NOMO-1 (cell line): Measurements from ENCODE around the gene CYP46A1.

ENCODE experiments used
- DNase-seq, 2 experiments: peaks; one replicate each; lab custom pipeline; 2025; ENCODE audit not compliant: unreplicated experiment in 2 of 2; lab: John Stamatoyannopoulos, UW

Gene CYP46A1

DNA sequence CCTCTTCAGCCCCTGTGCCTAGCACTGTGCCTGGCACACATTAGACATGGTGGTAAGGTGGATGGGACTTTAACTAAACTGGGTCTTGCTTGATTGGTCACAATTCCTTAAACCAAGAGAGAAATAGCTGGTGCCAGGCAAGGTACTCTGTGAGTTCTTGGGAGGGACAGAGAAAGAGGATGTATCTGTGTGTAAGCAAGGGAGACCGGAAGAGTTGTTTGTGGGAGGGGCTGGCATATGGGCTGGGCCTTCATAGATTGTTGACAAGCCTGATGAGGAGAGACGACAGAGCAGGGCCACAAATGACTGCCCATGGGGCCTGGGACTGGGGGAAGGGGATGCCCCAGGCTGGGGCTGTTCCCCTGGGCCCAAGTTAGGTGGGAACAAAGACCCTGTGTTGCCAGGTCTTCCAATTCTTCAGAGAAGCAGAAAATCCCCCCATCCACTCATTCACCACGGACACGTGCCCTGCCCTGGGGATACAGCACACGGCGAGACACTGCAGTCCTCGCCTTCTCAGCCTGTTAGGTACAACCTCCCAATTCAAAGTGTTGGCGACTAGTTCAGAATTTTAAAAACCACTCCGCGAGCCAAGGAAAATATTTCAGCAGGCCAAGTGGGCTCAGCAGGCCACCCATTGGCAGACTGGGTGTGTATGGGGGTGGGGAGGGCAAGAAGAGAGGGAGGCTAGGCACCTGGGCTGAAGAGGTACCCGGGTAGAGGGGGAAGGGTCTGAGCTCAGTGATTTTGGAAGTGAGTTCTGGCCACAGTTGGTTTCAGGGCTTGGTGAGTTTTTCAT, 11.4 kb upstream of the CYP46A1 start:
- DNase-seq, result peak; percentile 51 to 54

GRCh38 chr14:99673305-99674063, 10.6 kb upstream of the CYP46A1 start:
- no peak for DNase-seq

GRCh38 chr14:99674064-99674650, 9.9 kb upstream of the CYP46A1 start:
- DNase-seq, result no peak

DNA sequence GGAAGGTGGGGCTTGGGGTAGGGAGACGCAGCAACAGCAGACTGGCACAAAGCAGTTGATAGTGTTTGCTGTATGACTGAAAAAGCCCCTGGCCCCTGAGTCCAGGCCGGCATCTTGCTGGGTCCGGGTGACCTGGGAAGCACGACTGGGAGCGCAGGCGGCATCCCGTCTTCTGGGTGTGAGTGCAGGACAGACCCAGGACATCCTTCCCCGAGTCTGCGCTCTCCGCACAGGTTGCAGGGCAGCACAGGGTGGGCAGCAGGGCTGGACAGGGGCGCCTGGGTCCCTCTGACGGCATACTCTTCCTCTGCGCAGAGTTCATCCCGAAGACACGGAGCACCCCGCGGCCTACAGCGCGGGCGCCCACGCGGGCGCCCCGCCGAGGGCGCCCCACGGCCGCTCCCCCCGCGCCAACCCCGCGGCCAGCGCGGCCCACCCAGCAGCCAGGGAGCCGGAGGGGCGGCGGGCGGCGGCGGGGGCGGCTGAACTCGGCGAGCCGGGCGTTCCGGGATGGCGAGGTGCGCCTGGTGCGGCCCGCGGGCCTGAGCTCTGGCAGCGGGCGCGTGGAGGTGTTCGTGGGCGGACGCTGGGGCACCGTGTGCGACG, 9.2 kb upstream of the CYP46A1 start:
- no peak for DNase-seq

DNA sequence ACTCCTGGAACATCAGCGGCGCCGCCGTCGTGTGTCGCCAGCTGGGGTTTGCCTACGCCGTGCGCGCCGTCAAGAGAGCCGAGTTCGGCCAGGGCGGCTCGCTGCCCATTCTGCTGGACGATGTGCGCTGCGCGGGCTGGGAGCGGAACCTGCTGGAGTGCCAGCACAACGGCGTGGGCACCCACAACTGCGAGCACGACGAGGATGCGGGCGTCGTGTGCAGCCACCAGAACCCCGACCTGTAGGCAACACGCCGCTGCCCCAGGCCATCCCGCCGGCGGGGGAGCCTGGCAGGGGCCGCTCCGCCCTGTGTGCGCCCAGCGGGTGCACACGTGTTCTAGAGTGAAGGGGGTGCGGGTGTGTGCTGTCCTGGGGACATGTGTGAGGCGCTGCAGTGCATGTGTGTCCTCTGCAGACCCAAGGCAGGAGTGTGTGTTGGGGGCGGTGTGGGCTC, 8.7 kb upstream of the CYP46A1 start:
- no peak for DNase-seq

DNA sequence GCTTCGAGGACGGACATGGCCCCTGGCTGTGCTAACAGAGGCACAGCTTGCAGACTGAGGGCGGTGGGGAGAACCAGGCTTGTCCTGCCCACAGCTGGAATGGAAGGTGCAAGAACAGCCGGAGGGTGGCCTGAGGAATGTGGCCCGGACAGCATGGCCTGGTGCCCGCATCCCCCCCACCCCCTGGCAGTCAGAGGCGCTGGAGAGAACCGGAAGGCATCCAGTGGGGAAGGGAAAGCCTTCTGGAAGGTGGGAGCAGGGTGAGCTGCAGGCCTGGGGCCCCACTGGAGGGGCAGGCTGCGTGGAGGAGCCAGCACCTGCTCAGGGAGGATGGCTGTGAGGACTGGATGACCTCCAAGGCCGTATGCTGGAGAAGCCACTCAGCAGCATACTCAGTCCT, 8.1 kb upstream of the CYP46A1 start:
- no peak for DNase-seq

DNA sequence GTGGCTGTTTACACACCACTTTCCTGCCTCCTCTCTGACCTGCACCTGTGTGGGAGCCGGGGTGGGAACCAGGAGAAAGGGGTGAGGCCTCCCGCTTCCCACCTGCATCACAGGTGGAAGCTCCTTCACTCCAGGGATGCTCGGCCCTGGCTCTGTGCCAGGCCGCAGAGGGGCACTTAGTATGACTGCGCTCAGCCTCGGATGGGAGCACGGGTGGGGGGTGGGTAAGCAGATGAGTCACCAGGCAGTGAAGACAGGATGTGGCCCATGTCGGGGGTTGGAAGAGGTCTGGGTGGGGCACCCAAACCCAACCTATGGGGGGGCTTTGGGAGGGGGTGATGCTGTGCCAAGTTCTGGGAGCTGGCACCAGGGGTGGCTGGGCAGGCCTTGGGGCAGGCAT, 7.4 kb upstream of the CYP46A1 start:
- no peak for DNase-seq

- no peak for DNase-seq
Measured at GRCh38 chr14:99677231-99678140, 6.6 kb upstream of the CYP46A1 start.

GRCh38 chr14:99678198-99678597, 5.9 kb upstream of the CYP46A1 start:
- DNase-seq, result no peak

GRCh38 chr14:99679111-99679510, 5.0 kb upstream of the CYP46A1 start:
- DNase-seq, result no peak

GRCh38 chr14:99679543-99679942, 4.6 kb upstream of the CYP46A1 start:
- DNase-seq, result no peak

GRCh38 chr14:99679996-99680395, 4.1 kb upstream of the CYP46A1 start:
- no peak for DNase-seq

GRCh38 chr14:99681101-99681831, 2.8 kb upstream of the CYP46A1 start:
- no peak for DNase-seq

DNA sequence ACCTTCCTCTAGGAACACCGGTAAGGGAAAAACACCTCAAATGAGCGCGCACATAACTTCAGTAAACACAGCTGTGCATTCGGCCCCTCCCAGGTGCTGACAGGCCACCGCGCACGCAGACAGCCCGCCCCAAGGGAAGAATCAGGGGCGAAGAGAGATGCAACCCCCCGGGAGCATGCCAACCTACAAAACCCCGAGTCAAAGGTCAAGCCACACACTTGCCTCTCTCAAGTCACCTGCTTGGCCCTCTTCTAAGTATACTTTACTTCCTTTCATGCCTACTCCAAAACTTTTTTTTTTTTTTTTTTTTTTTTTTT, 2.3 kb upstream of the CYP46A1 start:
- no peak for DNase-seq

GRCh38 chr14:99682809-99683618, 1.1 kb upstream of the CYP46A1 start:
- peak; percentile 49 to 51 for DNase-seq

DNA sequence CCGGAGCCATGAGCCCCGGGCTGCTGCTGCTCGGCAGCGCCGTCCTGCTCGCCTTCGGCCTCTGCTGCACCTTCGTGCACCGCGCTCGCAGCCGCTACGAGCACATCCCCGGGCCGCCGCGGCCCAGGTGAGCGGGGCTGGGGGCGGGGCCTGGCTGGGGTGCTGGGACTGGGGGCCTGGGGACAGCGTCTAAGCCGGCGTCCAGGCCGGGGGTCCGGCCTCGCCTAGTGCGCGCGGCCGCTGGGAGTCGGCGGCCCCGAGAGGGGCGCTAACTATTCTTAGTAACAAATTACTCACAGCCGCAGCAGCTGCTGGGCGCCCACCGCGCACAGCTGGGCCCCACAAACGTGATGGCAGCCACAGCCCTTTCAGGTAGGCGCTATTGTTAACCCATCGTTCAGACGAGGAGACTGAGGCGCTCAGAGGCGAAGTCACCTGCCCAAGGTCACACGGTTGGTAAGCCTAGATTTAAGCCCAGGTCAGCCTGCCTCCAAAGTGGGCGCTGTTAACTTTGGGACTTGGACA, 374 bp downstream of the CYP46A1 start:
- DNase-seq, result no peak

- DNase-seq, result no peak
Measured at GRCh38 chr14:99685151-99685591, 1.1 kb downstream of the CYP46A1 start.

- DNase-seq, result no peak
Measured at GRCh38 chr14:99685596-99685995, 1.5 kb downstream of the CYP46A1 start.
